SK-N-MC (cell line): ENCODE results near the gene KRT16.

Experiments
- EZH2 ChIP-seq: fragments of 200-600 bp; sonication (generic); IDR thresholded peaks from one replicate; pipeline ENCODE4 v1.6.1; 2017; ENCODE audit warnings: antibody characterized with exemption
- FOXP2 ChIP-seq: optimal IDR thresholded peaks from 2 replicates; pipeline ENCODE3; 2011; ENCODE audit warnings: mild to moderate bottlenecking, moderate library complexity; ENCODE audit not compliant: insufficient read depth; ENCODE audit errors: extremely low read length, control extremely low read depth
- POLR2AphosphoS5 ChIP-seq: IDR thresholded peaks from 2 replicates; pipeline ENCODE4 v1.6.1; 2012; ENCODE audit warnings: mild to moderate bottlenecking, low read depth, low read length, borderline replicate concordance

GRCh38 chr17:41631025-41631897 is 18.7 kb upstream of the KRT16 start:
- TF ChIP-seq EZH2 (no peak), POLR2AphosphoS5 (no peak), FOXP2 (no peak)
